NCI-H1105 (cell line): ENCODE measurements around the gene SORBS2.
"Not testable (repeated sequence)": the region's sequence is repeated elsewhere in the genome, so short reads cannot be mapped to it uniquely, and the experiment has no call there.

Experiments
- DNase-seq: peaks from one replicate; lab custom pipeline; 2025; lab: John Stamatoyannopoulos, UW

The SORBS2 gene

GRCh38 chr4:185713731-185714130, 98.3 kb downstream of the SORBS2 start:
- DNase-seq, result no peak

GRCh38 chr4:185713272-185713671, 98.7 kb downstream of the SORBS2 start:
- DNase-seq, result no peak

- DNase-seq, result no peak
These were observed 99.5 kb downstream of the SORBS2 start for GRCh38 chr4:185712350-185713024.

GRCh38 chr4:185711726-185712125, 100.3 kb downstream of the SORBS2 start:
- no peak for DNase-seq

- no peak for DNase-seq
These were observed 101.5 kb downstream of the SORBS2 start for GRCh38 chr4:185710487-185710995.

GRCh38 chr4:185709802-185710486, 102.0 kb downstream of the SORBS2 start:
- DNase-seq, result no peak

GRCh38 chr4:185708348-185708747, 103.6 kb downstream of the SORBS2 start:
- no peak for DNase-seq

GRCh38 chr4:185707622-185708021, 104.4 kb downstream of the SORBS2 start:
- DNase-seq, result not testable (repeated sequence)

- DNase-seq, result no peak
These were observed 109.8 kb downstream of the SORBS2 start for GRCh38 chr4:185702147-185702663.

GRCh38 chr4:185700630-185701029, 111.4 kb downstream of the SORBS2 start:
- DNase-seq, result no peak

GRCh38 chr4:185700048-185700447, 111.9 kb downstream of the SORBS2 start:
- DNase-seq, result no peak

GRCh38 chr4:185697488-185697887, 114.5 kb downstream of the SORBS2 start:
- DNase-seq, result no peak

GRCh38 chr4:185695743-185696142, 116.3 kb downstream of the SORBS2 start:
- no peak for DNase-seq

GRCh38 chr4:185693548-185694215, 118.3 kb downstream of the SORBS2 start:
- DNase-seq, result no peak

- DNase-seq, result no peak
These were observed 122.6 kb downstream of the SORBS2 start for GRCh38 chr4:185689407-185689806.

GRCh38 chr4:185685804-185686203, 126.2 kb downstream of the SORBS2 start:
- no peak for DNase-seq

GRCh38 chr4:185683896-185684295, 128.1 kb downstream of the SORBS2 start:
- no peak for DNase-seq

- DNase-seq, result no peak
These were observed 128.8 kb downstream of the SORBS2 start for GRCh38 chr4:185683222-185683621.

GRCh38 chr4:185682236-185682635, 129.8 kb downstream of the SORBS2 start:
- DNase-seq, result no peak

GRCh38 chr4:185681604-185682003, 130.4 kb downstream of the SORBS2 start:
- DNase-seq, result no peak

- DNase-seq, result no peak
These were observed 131.4 kb downstream of the SORBS2 start for GRCh38 chr4:185680617-185681016.

GRCh38 chr4:185679523-185679922, 132.5 kb downstream of the SORBS2 start:
- no peak for DNase-seq
